Adipose tissue (tissue), 3 donors: Measurements from ENCODE around the gene CNDP2. TPM values are rescaled to one million over a fixed set of nuclear protein-coding genes. Genes with fewer than 3 reads are reported as not detected.

Source experiments
- H3K27ac ChIP-seq: one replicate; pipeline ENCODE4 v1.5.1; 2013; ENCODE audit warnings: low read depth, low read length
- WGBS, 3 donors: extraction: QIAGEN DNeasy Blood & Tissue Kit; methylation state at CpG; one replicate each; pipeline ENCODE4 v1.1.7; 2013; 5-methylcytosine and 5-hydroxymethylcytosine counted together
- polyA plus RNA-seq, 3 donors: library from polyadenylated mRNA; stranded (reverse); fragments of 200-250 nt; gene quantifications; one replicate each; pipeline ENCODE4 v1.2.3, GENCODE V29; 2013
- donor health status: healthy with polysubstance abuse.
- donor health status: Bipolar disorder and iron deficiency.
- donor health status: healthy.

Gene CNDP2
- polyA plus RNA-seq, 3 donors = 71.8 to 98.7 (median 92.6) TPM

DNA sequence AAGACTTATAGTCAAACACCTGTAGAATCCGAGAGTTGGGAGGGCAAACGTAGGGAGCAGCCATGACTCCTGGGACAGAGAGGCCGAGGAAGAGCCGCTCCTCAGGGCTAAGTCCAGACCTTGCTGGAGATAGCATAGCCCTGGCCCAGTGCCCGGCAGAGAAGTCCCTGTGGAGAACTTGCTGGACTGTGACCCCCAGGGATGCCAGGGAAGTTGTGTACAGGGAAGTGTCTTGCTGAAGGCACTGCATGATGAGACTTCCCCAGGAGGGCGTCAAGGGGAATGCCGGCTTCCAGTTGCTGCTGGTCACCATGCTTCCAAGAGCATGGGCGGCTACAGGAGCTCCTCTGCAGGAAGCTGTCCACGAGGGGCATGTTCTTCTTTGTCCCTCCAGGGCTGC, 29.6 kb downstream of the CNDP2 start:
- 58 to 86% (median 82%) methylated on average over 9 of the region's 9 CpGs for WGBS, 3 donors

GRCh38 chr18:74526488-74526887, 30.3 kb downstream of the CNDP2 start:
- WGBS, 3 donors = 28 to 84% (median 66%) methylated on average over 2 of the region's 2 CpGs
- H3K27ac ChIP-seq = no peak overlapping the region

More for the DNA sequence above, 29.6 kb downstream of the CNDP2 start:
- no peak overlapping the region for H3K27ac ChIP-seq

GRCh38 chr18:74528478-74528877, 32.3 kb downstream of the CNDP2 start:
- 92 to 100% (median 93%) methylated on average over 1 of the region's 1 CpG for WGBS, 3 donors
- H3K27ac ChIP-seq = no peak overlapping the region

DNA sequence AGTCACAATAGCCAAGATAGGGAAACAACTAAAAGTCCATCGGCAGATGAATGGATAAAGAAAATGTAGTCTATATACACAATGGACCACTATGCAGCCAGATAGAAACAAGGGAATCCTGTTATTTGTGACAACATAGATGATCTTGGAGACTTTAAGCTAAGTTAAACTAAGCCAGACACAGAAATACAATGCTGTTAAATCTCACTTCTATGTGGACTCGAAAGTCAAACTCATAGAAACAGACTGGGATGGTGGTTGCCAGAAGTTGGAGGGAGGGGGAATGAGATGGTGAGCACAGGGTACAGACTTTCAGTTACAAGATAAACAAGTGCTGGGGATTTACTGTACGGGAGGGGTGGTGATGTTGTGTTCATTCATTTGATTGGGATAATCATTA, 32.8 kb downstream of the CNDP2 start:
- WGBS, 3 donors = 76 to 92% (median 84%) methylated on average over 3 of the region's 3 CpGs

GRCh38 chr18:74529378-74529777, 33.2 kb downstream of the CNDP2 start:
- 86 to 92% (median 91%) methylated on average over 6 of the region's 6 CpGs for WGBS, 3 donors

More for the DNA sequence above, 32.8 kb downstream of the CNDP2 start:
- no peak overlapping the region for H3K27ac ChIP-seq

DNA sequence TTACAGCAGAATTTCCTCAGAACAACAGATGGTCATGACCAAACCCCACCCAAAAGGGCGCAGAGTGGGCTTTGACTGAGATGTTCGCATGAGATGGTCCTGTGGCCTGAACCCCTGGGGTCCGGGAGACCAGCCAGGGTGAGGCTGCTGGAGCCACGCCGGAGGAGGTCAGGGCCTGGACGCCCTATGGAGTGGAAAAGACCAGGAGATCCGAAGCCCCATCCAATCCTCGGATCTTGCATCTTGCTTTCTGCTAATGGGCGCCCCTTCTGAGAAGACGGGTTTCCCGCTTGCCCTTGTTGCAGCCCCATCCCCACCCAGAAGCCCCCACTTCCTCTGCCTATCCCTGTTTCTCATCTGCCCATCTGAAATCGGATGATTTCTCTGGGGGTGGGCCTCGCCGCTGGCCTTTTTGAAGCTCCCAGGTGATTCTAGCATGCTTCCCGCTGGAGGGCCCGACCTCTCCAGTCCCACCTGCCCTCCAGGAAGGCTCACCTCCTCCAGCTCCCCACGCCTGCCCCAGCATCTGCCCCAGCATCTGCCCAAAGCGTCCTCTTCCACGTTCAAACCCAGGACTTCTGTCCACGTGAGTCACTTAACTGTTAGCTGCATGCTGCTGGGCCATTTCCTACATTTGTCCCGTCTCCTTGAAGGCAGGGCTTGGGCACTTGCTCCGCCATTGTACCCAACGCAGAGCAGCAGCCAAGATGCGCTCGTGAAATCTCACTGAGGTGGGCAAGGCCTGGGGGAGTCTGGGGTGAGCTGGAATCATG, 33.8 kb downstream of the CNDP2 start:
- no peak overlapping the region for H3K27ac ChIP-seq
- WGBS, 3 donors = 92 to 95% (median 94%) methylated on average over 25 of the region's 25 CpGs

More at GRCh38 chr18:74529378-74529777, 33.2 kb downstream of the CNDP2 start:
- no peak overlapping the region for H3K27ac ChIP-seq

DNA sequence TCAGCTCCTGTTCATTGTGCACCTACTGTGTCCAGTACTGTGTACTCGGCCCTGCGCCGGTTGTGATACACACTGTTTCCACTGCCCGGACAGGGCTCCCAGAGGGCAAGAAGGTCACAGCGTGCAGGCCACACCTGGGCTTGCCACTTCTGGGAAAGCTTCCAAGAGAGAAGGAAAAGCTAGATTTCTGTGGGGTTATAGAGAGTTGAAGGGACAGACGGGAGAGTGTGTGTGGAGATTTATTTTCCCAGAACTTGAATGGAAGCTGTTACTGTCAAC, 34.4 kb downstream of the CNDP2 start:
- 42 to 82% (median 70%) methylated on average over 6 of the region's 6 CpGs for WGBS, 3 donors
- H3K27ac ChIP-seq = no peak overlapping the region

DNA sequence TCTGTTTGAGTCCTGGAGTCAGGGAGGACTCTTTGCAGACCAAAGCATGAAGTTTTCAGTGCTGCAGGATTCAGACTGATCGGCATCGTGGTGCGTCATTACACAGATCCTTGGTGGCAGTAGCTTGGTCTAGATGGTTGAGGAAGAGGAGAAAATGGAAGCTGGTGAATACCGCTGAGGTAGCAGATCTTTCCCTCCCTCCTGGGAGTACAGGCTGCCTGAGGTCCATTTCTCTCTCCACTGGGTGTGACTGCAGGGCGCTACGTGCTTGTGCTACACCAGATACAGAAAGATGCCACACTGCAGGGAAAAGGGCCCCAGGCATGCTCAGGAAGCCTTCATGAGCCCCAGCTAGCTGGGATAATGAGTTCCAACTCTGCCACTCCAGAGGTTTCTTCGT, 34.9 kb downstream of the CNDP2 start:
- no peak overlapping the region for H3K27ac ChIP-seq
- WGBS, 3 donors = 89 to 93% (median 89%) methylated on average over 7 of the region's 7 CpGs

- H3K27ac ChIP-seq = no peak overlapping the region
- WGBS, 3 donors = 63 to 77% (median 67%) methylated on average over 9 of the region's 9 CpGs
Observed at GRCh38 chr18:74532511-74533025, 36.4 kb downstream of the CNDP2 start.

DNA sequence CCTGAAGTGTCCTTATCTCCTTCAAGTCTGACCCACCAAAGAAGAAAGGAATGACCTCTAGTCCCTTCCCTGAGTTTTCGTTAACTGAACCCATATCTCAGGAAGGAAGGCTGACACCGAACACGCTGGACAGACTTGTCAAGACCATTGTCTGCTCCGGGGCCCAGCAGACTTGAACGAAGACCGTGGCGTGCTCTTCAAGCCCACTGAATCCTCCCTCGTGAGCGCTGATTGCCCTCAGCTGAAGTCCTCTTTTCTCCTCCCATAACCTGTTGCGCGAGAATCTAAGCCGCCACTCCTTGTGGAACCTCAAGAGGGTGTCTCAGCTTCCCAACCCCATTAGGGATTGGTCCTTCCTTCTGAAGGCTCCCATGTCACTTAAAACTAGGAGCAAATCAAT, 37.5 kb downstream of the CNDP2 start:
- H3K27ac ChIP-seq = no peak overlapping the region
- WGBS, 3 donors = 96 to 98% (median 97%) methylated on average over 12 of the region's 12 CpGs

DNA sequence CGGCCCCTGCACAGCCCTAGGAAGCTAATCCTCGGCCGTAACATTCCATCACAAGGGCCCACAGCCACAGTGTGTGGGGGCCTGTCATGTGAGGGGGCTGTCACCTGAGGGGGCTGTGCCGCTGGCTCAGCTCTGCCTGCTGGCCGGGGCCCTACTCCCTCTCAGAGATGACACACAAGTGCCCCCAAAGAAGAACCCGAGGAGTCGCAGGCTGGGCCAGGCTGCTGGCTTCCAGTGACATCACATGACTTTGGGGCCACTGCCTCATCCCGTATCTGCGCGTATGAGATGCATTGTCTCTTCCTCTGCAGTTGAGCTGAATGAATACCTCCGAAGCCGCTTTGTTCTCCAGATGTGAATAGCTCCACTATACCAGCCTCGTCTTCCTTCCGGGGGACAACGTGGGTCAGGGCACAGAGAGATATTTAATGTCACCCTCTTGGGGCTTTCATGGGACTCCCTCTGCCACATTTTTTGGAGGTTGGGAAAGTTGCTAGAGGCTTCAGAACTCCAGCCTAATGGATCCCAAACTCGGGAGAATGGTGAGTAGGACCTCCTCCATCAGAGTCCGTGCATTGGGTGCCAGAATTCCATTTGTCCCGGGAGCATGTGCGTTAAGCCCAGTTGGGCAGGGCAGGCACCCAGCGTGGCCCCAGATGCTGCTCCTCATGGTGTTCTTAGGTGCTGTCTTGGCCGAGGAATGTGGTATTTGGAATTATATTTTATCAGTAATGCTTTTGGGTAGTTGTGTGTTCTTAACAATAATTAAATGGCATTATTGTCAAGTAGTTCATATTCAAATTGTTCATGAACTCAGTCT, 38.2 kb downstream of the CNDP2 start, which contains the start of gene CNDP1:
Gene CNDP1, plus strand, starts transcription at position 351 of the 820 bp plus-strand sequence. Its CDS starts 168 bp downstream, at position 519.
- H3K27ac ChIP-seq = no peak within 1 kb of the TSS
- 88 to 95% (median 90%) methylated on average over 21 of the region's 21 CpGs for WGBS, 3 donors

GRCh38 chr18:74534981-74535649, 39.0 kb downstream of the CNDP2 start:
- 86 to 91% (median 91%) methylated on average over 9 of the region's 9 CpGs for WGBS, 3 donors
- H3K27ac ChIP-seq = no peak overlapping the region

DNA sequence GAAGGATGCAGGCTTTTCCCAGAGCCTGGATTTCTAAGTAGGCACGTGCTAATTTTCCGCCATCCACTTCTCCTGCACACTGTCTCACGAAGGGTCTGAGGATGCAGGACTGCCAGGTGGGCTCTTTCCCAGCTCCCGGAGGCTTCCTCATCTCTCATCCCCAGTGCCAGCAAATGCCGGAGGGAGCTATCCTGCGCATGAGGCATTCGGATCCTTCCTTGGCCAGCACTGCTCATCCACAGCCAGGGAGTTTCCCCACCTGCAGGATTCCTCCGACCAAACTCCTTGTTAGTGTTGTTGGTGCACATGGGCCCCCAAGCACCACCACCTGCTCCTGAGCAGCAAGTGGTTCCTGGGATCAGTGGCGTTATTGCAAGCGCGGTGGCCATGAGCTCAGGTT, 43.1 kb downstream of the CNDP2 start:
- WGBS, 3 donors = 50 to 88% (median 86%) methylated on average over 11 of the region's 11 CpGs
- H3K27ac ChIP-seq = no peak overlapping the region

DNA sequence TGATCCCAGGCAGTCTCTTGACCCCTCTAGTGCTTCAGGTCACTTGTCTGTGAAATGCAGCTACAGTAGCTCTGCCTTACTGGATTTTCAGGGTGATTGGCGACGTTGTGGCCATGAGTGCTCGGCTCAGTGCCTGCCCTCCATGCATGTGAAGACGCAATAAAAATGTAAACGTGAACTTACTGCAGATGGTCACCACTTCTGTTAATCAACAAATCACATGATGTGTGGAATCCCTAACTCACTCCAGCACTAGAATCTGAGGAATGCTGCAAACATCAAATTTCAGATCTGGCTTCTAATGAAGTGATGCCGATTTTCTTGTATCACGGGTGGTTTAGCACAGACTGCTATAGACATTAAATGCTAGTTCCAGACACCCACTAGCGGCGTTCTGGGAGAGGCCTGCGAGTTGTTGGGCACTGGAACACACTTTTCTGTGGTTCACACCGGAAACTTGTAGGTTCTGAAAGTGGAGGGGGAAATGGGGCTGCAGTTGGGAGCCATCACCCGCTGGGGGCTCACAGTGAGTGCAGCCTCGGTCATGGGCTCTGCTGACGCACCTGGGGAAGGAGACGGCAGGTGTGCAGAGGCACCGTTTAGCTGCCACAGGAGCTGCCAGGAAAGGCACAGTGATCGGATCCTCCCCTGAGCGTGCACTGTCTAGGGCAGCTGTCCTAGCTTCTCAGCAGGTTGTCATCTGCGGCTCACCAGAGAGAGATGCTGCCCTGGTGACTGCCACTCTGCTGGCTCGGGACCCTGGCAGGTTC, 44.7 kb downstream of the CNDP2 start:
- 77 to 83% (median 77%) methylated on average over 20 of the region's 20 CpGs for WGBS, 3 donors
- no peak overlapping the region for H3K27ac ChIP-seq

DNA sequence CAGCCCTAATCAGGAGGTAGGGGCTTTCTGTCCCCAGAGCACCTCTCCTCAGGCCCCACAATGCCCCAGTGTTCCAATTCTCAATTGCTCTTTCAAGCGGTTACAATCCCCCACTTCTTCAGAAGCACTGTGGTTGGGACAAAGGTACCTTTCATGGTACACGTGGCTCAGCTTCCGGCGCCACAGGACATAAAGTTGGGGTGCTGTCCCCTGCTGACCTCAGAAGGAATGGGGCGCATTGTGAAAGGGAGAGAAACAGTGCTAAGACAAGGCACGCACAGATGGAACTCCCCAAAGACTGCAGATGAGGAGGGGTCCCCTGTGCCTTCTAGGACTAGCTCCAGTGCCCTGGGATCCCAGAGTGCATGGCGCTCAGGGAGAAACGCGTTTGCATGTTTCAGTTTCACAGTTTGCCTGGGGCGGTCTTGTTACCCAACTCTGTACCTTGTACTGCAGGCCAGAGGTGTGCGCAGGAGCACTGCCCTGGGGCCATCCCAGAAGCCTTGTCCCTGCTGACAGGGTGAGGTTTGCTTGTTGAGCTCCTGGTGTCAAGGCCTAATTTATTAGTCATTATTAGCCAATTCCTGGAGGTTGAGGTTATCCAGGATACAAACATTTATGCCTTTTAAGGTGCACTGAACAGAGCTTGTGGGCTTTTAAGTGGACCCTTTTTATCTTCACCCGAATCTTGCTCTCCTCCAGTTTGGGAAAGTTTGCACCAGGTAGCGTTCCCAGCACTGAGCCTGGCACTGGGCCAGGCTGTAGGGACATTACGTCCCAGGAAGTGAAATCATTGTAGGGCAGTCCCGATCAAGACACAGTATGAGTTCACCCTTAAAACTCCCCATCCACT, 45.8 kb downstream of the CNDP2 start:
- H3K27ac ChIP-seq = no peak overlapping the region
- 72 to 80% (median 75%) methylated on average over 15 of the region's 15 CpGs for WGBS, 3 donors

DNA sequence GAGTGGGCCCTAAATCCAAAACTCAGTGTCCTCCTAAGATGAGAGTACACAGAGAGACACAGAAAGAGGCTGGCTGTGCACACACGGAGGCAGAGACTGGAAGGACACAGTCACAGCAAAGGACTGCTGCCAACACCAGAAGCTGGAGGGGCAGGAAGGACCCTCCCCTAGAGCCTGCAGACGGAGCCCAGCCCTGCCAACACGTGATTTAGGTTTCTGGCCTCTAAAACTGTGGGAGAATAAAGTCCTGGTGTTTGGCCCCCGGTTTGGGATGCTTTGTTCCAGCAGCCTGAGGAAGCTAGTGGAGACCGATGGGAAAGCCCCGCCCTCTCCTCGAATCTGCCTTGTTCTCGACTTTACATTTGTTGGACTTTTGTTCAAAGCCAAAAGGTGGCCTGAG, 48.7 kb downstream of the CNDP2 start:
- WGBS, 3 donors = 50 to 72% (median 63%) methylated on average over 8 of the region's 8 CpGs
- no peak overlapping the region for H3K27ac ChIP-seq

GRCh38 chr18:74546007-74546406, 49.8 kb downstream of the CNDP2 start:
- 91 to 95% (median 95%) methylated on average over 11 of the region's 11 CpGs for WGBS, 3 donors
- H3K27ac ChIP-seq = no peak overlapping the region
